ENCODE measurements around the gene MTARC2. TPM values are rescaled to one million over a fixed set of nuclear protein-coding genes. Genes with fewer than 3 reads are reported as not detected.

MTARC2 gene
- total RNA-seq, 1 donor from 2014 or later = 3.6 TPM

GRCh38 chr1:220767312-220768125 lies 19.4 kb downstream of the MTARC2 start:
- TF ChIP-seq CTCF (IDR thresholded peaks at IDR 0.05; ENCODE audit: unreplicated experiment) = no peak
- Mint-ChIP-seq H3K27ac (ENCODE audit: unreplicated experiment) (no peak overlapping the region), H3K4me1 (ENCODE audit: unreplicated experiment) (peaks cover 6% of the 10 kb centered on the region)

GRCh38 chr1:220768126-220768601 lies 20.0 kb downstream of the MTARC2 start:
- Mint-ChIP-seq H3K4me1 (ENCODE audit: unreplicated experiment) (peaks cover 6% of the 10 kb centered on the region), H3K27ac (ENCODE audit: unreplicated experiment) (no peak overlapping the region), H3K4me3 (ENCODE audit: unreplicated experiment) (no peak overlapping the region)

More at GRCh38 chr1:220767312-220768125, 19.4 kb downstream of the MTARC2 start:
- no peak overlapping the region for H3K4me3 Mint-ChIP-seq (ENCODE audit: unreplicated experiment)
- peaks cover 2% of the 10 kb centered on the region for H3K27me3 Mint-ChIP-seq (ENCODE audit: unreplicated experiment)
- peaks cover 7% of the 10 kb centered on the region for H3K36me3 Mint-ChIP-seq (ENCODE audit: low read depth, unreplicated experiment)
- H3K9me3 Mint-ChIP-seq (ENCODE audit: unreplicated experiment) = no peaks in the 10 kb centered on the region
- no peak for DNase-seq (ENCODE audit: low spot score)

GRCh38 chr1:220769205-220769604 lies 21.1 kb downstream of the MTARC2 start:
- H3K27ac Mint-ChIP-seq (ENCODE audit: unreplicated experiment) = no peak overlapping the region
- peaks cover 2% of the 10 kb centered on the region for H3K27me3 Mint-ChIP-seq (ENCODE audit: unreplicated experiment)
- peaks cover 7% of the 10 kb centered on the region for H3K36me3 Mint-ChIP-seq (ENCODE audit: low read depth, unreplicated experiment)
- H3K4me3 Mint-ChIP-seq (ENCODE audit: unreplicated experiment) = no peak overlapping the region
- no peaks in the 10 kb centered on the region for H3K9me3 Mint-ChIP-seq (ENCODE audit: unreplicated experiment)
- no peak for TF ChIP-seq CTCF (IDR thresholded peaks at IDR 0.05; ENCODE audit: unreplicated experiment)
- DNase-seq (ENCODE audit: low spot score) = no peak
- peaks cover 6% of the 10 kb centered on the region for H3K4me1 Mint-ChIP-seq (ENCODE audit: unreplicated experiment)

More at GRCh38 chr1:220768126-220768601, 20.0 kb downstream of the MTARC2 start:
- peaks cover 7% of the 10 kb centered on the region for H3K36me3 Mint-ChIP-seq (ENCODE audit: low read depth, unreplicated experiment)
- DNase-seq (ENCODE audit: low spot score) = no peak
- H3K27me3 Mint-ChIP-seq (ENCODE audit: unreplicated experiment) = peaks cover 2% of the 10 kb centered on the region
- no peaks in the 10 kb centered on the region for H3K9me3 Mint-ChIP-seq (ENCODE audit: unreplicated experiment)
- TF ChIP-seq CTCF (IDR thresholded peaks at IDR 0.05; ENCODE audit: unreplicated experiment) = no peak

- TF ChIP-seq CTCF (IDR thresholded peaks at IDR 0.05; ENCODE audit: unreplicated experiment) = no peak
- peaks cover 7% of the 10 kb centered on the region for H3K36me3 Mint-ChIP-seq (ENCODE audit: low read depth, unreplicated experiment)
- H3K27ac Mint-ChIP-seq (ENCODE audit: unreplicated experiment) = no peak overlapping the region
- H3K27me3 Mint-ChIP-seq (ENCODE audit: unreplicated experiment) = no peaks in the 10 kb centered on the region
- no peaks in the 10 kb centered on the region for H3K9me3 Mint-ChIP-seq (ENCODE audit: unreplicated experiment)
- peaks cover 6% of the 10 kb centered on the region for H3K4me1 Mint-ChIP-seq (ENCODE audit: unreplicated experiment)
- peak overlapping the region; percentile 42 for H3K4me3 Mint-ChIP-seq (ENCODE audit: unreplicated experiment)
- DNase-seq (ENCODE audit: low spot score) = no peak
These were observed 22.3 kb downstream of the MTARC2 start for GRCh38 chr1:220770245-220770913.

- no peak for TF ChIP-seq CTCF (IDR thresholded peaks at IDR 0.05; ENCODE audit: unreplicated experiment)
- Mint-ChIP-seq H3K4me3 (ENCODE audit: unreplicated experiment) (no peak overlapping the region), H3K27ac (ENCODE audit: unreplicated experiment) (no peak overlapping the region), H3K4me1 (ENCODE audit: unreplicated experiment) (peaks cover 3% of the 10 kb centered on the region), H3K36me3 (ENCODE audit: low read depth, unreplicated experiment) (peaks cover 7% of the 10 kb centered on the region), H3K9me3 (ENCODE audit: unreplicated experiment) (no peaks in the 10 kb centered on the region), H3K27me3 (ENCODE audit: unreplicated experiment) (no peaks in the 10 kb centered on the region)
- no peak for DNase-seq (ENCODE audit: low spot score)
These were observed 24.7 kb downstream of the MTARC2 start for GRCh38 chr1:220772846-220773245.

Data from endothelial cell (in vitro differentiated cells).